Neural cell (in vitro differentiated cells): ENCODE data around the gene DLG2.

Experiments
- CTCF ChIP-seq: fragments of 450-650 bp; IDR thresholded peaks from 2 replicates; pipeline ENCODE4 v1.5.1; 2014; ENCODE audit warnings: antibody characterized with exemption, mild to moderate bottlenecking, moderate library complexity; ENCODE audit not compliant: poor library complexity, severe bottlenecking
- EP300 ChIP-seq: fragments of 450-650 bp; conservative IDR thresholded peaks from 2 replicates; pipeline ENCODE4 v1.6.1; 2014; ENCODE audit warnings: antibody characterized with exemption, mild to moderate bottlenecking, moderate library complexity; ENCODE audit not compliant: poor library complexity, severe bottlenecking
- EZH2 ChIP-seq: fragments of 200-600, 300-800 bp; shearing (Covaris generic), sonication (generic); IDR thresholded peaks from 2 replicates; pipeline ENCODE4 v1.6.1; 2014; ENCODE audit warnings: antibody characterized with exemption, low read length, borderline replicate concordance, mild to moderate bottlenecking; ENCODE audit not compliant: insufficient read depth, poor library complexity, severe bottlenecking

DNA sequence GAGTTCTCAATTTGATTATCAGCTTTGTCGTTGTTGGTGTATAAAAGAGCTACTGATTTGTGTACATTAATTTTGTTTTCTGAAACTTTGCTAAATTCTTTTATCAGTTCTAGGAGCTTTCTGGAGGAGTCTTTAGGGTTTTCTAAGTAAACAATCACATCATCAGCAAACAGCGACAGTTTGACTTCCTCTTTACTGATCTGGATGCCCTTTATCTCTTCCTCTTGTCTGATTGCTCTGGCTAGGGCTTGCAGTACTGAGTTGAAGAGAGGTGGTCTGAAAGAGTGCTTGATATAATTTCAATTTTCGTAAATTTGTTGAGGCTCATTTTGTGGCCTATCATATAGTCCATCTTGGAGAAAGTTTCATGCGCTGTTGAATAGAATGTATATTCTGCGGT is 213.0 kb downstream of the DLG2 start:
- TF ChIP-seq CTCF, result no peak
- no peak for TF ChIP-seq EP300
- no peak for TF ChIP-seq EZH2
